HG02852 (cell line): ENCODE measurements around the gene PDSS2.

ENCODE experiments used
- ATAC-seq: cut with Tn5 transposase; IDR thresholded peaks from one replicate; pipeline ENCODE4 v1.9.1; 2021; ENCODE audit warnings: mild to moderate bottlenecking, moderate library complexity; ENCODE audit not compliant: unreplicated experiment

The PDSS2 gene

GRCh38 chr6:107103082-107103481 lies 356.3 kb downstream of the PDSS2 start:
- no peak for ATAC-seq
